NCI-H2196 (cell line): ENCODE results near the gene DHX9.
A peak's percentile ranks its signal among the peaks of the same experiment; 100 is the strongest.
"Not testable (repeated sequence)": the region's sequence is repeated elsewhere in the genome, so short reads cannot be mapped to it uniquely, and the experiment has no call there.

Experiments used
- DNase-seq: peaks from one replicate; lab custom pipeline; 2025; ENCODE audit not compliant: unreplicated experiment; lab: John Stamatoyannopoulos, UW

The DHX9 gene

GRCh38 chr1:182886985-182887384 lies 47.8 kb downstream of the DHX9 start:
- no peak for DNase-seq

- no peak for DNase-seq
Measured at GRCh38 chr1:182888736-182889531, 49.8 kb downstream of the DHX9 start.

- DNase-seq: no peak
Measured at GRCh38 chr1:182889997-182890396, 50.9 kb downstream of the DHX9 start.

GRCh38 chr1:182890927-182891610 lies 51.9 kb downstream of the DHX9 start:
- DNase-seq: peak; percentile 35

GRCh38 chr1:182897696-182898095 lies 58.5 kb downstream of the DHX9 start:
- DNase-seq: no peak

GRCh38 chr1:182901946-182902345 lies 62.8 kb downstream of the DHX9 start:
- DNase-seq: not testable (repeated sequence)

- DNase-seq: no peak
Measured at GRCh38 chr1:182905321-182905720, 66.2 kb downstream of the DHX9 start.

GRCh38 chr1:182909578-182909977 lies 70.4 kb downstream of the DHX9 start:
- no peak for DNase-seq

- no peak for DNase-seq
Measured at GRCh38 chr1:182910143-182910542, 71.0 kb downstream of the DHX9 start.

- no peak for DNase-seq
Measured at GRCh38 chr1:182913401-182913800, 74.3 kb downstream of the DHX9 start.

GRCh38 chr1:182917378-182917777 lies 78.2 kb downstream of the DHX9 start:
- DNase-seq: no peak

- DNase-seq: no peak
Measured at GRCh38 chr1:182925661-182926060, 86.5 kb downstream of the DHX9 start.

GRCh38 chr1:182927693-182928433 lies 88.7 kb downstream of the DHX9 start:
- DNase-seq: no peak

GRCh38 chr1:182930985-182931384 lies 91.8 kb downstream of the DHX9 start:
- no peak for DNase-seq

- no peak for DNase-seq
Measured at GRCh38 chr1:182935716-182936115, 96.6 kb downstream of the DHX9 start.
